H1 (cell line): ENCODE results near the gene RIMBP2.

ENCODE experiments used
- EP300 ChIP-seq, 2 experiments: IDR thresholded peaks; 1 replicate in 1 of 2; 2 replicates in 1 of 2; pipeline ENCODE4 v1.6.1; 2011 to 2012; ENCODE audit warnings: low read depth in 2 of 2, low read length in 2 of 2, mild to moderate bottlenecking in 2 of 2, borderline replicate concordance in 1 of 2, inconsistent platforms in 1 of 2, moderate library complexity in 1 of 2
- JUN ChIP-seq: IDR thresholded peaks from 2 replicates; pipeline ENCODE4 v1.6.1; 2011; ENCODE audit warnings: low read depth, mild to moderate bottlenecking, improper control_type of control experiment, low read length

DNA sequence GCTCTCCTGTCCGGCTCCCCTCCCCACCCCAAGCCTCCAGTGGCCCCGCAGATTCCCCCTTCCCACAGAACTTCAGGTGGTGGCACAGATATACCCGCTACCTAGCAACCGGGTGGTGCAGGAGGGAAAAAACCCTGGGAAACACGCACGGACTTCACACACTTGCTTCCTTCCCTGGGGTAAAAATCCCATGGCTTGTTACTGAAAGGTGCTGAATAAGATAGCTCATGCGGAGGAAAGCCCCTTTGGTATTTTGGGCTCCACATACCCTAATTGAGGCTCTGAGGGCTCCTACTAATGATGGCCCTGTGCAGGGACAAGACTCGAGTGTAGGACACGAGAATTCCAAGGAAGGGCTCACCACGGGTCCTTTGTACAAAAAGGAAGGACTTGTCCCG is 869 bp upstream of the RIMBP2 start:
- TF ChIP-seq EP300 (IDR thresholded peaks at IDR 0.05; ENCODE audit: borderline replicate concordance in 1 of 2, low read depth in 2 of 2, low read length in 2 of 2) (no peak), JUN (no peak)
